ENCODE measurements around the gene FTO. TPM values are rescaled to one million over a fixed set of nuclear protein-coding genes. Genes with fewer than 3 reads are reported as not detected.
A peak's percentile ranks its signal among the peaks of the same experiment; 100 is the strongest.

The FTO gene
- total RNA-seq, 1 donor from 2014 or later, result 113 TPM

DNA sequence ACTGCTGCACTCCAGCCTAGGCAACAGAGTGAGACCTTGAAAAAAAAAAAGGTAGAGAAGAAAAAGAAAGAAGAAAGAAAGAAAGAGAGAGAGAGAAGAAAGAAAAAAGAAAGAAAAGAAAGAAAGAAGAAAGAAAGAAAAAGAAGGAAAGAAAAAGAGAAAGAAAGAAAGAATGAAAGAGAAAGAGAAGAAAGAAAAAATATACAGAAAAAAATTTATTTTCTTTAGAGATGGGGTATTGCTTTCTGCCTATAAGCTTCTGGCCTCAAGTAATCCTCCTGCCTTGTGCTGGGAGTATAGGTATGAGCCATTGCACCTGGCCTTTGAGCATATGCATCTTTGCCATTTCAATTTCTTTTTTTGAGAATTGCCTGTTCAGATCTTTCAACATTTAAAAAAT, 425.9 kb downstream of the FTO start:
- DNase-seq, result no peak

- no peak for DNase-seq
Measured at GRCh38 chr16:54135361-54136275, 431.7 kb downstream of the FTO start.

DNA sequence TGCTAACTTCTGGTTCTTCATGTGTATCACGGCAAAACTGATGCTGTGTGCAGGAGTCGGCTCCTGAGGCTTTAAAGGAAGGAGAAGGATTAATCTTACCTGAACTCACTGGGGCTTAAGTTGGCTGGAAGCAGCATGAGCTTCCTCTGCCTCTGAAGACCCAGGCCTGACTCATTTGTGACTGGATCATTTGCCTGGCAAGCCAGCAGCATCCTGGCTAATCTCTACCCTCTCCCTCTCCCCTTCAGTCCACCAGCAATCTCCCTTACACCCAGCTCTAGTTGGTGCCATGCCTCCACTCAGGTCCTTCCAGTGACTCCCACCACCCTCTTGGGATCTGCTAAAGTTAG, 432.3 kb downstream of the FTO start:
- DNase-seq, result no peak

DNA sequence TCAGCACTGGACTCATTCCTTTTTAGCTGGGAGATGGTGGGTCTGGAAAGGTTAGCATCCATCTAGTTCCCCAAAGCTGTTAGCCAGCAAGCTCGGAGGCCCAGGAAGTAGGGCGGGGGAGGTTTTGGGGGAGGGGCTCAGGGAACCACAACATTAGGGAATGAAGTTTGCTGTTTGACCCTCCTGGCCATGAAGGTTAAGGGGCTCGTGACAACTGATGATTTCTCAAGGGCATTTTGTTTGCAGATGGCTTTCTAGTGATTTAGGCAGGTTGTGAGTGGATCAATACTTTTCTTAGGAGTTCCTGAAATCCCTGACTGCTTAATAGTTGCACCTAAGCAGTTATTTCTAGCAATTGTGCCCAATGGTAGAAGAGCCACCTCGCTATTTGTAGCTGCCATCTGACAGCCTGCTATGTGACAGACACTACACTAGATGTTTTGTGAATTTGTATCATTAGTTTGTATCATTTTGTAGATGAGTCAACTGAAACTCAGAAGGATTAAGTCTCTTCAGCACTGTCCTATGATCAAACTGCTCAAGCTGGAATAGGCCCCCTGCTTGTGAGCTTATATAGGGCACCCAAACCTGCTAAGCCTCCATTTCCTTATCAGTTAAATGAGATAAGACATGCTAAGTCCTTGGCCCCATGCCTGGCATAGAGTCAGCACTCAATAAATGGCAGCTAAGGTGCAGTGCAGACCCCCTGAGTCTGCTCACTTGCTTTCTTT, 436.3 kb downstream of the FTO start:
- DNase-seq, result no peak

GRCh38 chr16:54140788-54141136, 436.8 kb downstream of the FTO start:
- DNase-seq, result no peak

DNA sequence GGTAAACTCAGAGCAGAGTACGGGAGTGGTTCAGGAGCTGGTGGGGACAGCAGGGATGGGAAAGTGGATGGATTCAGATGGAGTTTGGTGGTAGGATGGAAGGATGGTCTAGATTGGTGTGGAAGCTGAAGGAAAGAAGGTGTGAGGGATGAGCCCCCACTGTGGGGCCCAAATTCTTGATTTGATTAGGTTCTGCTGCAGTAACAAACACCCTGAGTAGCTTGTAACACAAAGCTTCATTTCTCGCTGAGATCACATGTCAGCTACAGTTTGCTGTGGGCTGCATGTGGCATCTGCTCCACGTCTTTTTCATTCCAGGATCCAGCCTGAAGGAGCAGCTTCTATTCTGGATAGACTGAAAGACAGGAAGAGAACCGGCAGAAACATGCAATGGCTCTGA, 438.8 kb downstream of the FTO start:
- peak; percentile 9 for DNase-seq

- DNase-seq, result no peak
Measured at GRCh38 chr16:54143410-54143809, 439.5 kb downstream of the FTO start.

- DNase-seq, result no peak
Measured at GRCh38 chr16:54143934-54144571, 440.1 kb downstream of the FTO start.

DNA sequence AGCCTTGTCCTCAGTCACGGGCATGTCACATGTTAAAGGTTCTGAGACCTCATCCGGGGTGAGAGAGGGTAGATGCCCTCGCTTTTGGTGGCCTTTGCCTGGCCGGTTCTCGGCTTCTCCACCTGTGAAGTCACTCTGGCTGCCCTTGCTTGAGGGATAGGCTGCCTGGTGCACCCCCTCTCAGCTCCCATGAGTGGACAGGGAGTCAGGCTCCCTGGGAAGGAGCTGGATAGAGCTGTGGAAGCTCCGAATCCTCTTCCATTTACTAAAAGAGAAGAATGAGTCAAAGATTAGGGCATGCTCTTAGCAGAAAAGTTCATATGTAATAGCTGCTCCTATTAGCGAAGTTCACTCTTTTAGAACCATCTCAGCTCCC, 440.6 kb downstream of the FTO start:
- DNase-seq, result no peak

DNA sequence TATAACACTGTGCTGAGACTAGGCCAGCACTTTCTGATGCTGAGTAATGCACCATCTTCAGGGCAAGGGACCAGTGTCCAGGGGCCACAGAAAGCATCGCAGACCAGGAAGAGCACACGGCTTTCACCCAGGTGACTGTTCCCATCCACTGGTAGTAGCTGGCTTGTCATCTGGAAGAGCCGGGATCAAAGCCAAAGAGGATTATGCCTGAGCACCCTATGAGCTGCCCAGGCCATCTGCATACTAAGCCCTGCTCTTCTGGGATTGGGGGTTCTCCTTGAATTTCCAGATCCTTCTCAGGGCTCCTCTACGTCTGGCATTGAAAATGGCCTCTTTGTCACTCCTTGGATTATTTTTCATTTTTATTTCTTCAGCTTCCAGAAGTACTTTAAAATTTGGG, 441.9 kb downstream of the FTO start:
- DNase-seq, result no peak

GRCh38 chr16:54148974-54149373, 445.0 kb downstream of the FTO start:
- no peak for DNase-seq

DNA sequence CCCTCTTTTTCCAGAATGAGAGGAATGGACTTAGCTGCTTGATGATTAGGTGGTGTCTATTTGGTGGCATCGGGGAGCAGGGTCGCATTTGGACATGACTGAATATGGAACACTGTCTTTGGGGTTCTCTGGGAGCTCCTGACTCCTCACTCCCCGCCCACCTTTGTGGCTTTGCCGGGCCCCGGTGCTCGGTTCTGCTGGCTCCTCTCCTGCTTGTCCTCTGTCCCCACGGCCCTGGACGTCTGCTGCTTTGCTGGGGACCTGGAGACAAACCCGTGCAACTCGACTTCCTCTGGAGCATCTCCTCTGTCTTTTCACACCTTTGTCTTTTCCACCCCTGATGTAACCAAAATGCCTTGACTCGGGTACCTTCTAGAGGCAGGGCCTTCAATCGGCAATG, 446.9 kb downstream of the FTO start:
- DNase-seq, result no peak

GRCh38 chr16:54152362-54153239, 448.6 kb downstream of the FTO start:
- no peak for DNase-seq

- no peak for DNase-seq
Measured at GRCh38 chr16:54153240-54153934, 449.4 kb downstream of the FTO start.

DNA sequence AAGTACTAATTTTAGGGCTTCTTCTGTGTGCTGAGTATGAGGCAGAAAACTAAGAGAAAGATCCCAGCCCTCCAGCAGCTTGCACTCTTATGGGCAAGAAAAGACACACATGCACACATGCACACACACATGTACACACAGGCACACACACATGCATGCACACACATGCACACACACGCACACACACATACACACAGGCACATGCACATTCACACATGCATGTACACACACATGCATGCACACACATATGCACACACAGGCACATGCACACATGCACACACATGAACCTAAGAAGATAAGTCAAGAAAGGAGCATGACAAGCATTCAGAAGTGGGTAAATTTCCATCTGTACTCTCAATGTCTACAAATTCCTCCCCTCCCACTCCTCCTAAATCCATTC, 452.4 kb downstream of the FTO start:
- no peak for DNase-seq

- no peak for DNase-seq
Measured at GRCh38 chr16:54158986-54159385, 455.0 kb downstream of the FTO start.

DNA sequence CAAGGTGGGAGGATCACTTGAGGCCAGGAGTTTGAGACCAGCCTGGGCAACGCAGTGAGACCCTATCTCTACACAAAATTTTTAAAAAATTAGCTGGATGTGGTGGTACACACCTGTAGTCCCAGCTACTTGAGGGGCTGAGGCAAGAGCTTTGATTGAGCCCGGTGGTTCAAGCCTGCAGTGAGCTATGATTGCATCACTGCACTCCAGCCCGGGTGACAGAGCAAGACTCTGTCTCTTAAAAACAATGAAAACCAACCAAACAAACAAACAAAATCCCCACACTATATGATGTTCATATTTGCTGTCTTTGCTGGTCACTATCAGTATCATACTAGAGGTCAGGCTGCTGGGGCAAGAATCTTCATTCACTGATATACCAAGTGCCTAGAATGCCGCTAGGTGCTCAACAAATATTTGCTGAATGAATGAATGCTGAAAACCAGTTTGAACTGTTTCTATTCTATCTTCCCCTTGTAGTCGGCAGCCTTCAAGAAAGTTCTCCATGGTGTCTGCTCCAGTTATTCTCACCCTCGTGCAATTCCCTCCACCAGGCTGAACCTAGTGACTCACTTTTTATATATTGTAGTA, 455.6 kb downstream of the FTO start:
- no peak for DNase-seq

DNA sequence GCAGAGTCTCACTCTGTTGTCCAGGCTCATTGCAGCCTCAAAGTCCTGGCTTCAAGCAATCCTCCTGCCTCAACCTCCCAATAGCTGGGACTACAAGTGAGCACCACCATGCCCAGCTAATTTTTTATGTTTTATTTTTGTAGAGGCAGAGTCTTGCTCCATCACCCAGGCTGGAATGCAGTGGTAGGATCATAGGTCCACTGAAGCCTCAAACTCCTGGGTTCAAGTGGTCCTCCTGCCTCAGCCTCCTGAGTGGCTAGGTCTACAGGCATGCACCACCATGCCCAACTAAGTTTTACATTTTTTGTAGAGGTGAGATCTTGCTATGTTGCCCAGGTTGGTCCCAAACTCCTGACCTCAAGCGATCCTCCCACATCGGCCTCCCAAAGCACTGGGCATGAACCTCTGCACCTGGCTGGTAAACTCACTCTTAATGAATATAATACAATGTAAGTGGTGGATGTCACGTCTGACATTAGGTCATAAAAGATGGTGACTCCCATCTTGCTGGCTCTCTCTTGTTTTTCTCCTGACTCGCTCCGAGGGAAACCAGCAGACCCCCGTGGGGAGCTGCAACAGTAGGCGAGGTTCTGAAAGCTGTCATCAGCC, 456.4 kb downstream of the FTO start:
- DNase-seq, result no peak

- DNase-seq, result no peak
Measured at GRCh38 chr16:54160939-54161897, 457.3 kb downstream of the FTO start.
